Endothelial cell of umbilical vein (primary cell): ENCODE measurements around the gene PCDHB6. TPM values are rescaled to one million over a fixed set of nuclear protein-coding genes. Genes with fewer than 3 reads are reported as not detected.
"Not testable (repeated sequence)": the region's sequence is repeated elsewhere in the genome, so short reads cannot be mapped to it uniquely, and the experiment has no call there.

Experiments
- BruUV-seq: library from RNA; stranded (reverse); fragments of 400-500 nt; replicated peaks from 2 replicates; lab custom pipeline; 2021; lab: Mats Ljungman, UMichigan
- CTCF ChIA-PET: fragments of 300-600, 350-600 bp; sonication (Branson Sonifier 250); formaldehyde crosslinking; loops from one replicate; lab custom pipeline; 2021; ENCODE audit warnings: antibody characterized with exemption, inconsistent platforms; lab: Charles Lee
- POLR2A ChIA-PET: fragments of 300-600, 350-600 bp; sonication (Branson Sonifier 250); formaldehyde crosslinking; loops from one replicate; lab custom pipeline; 2021; ENCODE audit warnings: antibody characterized with exemption, inconsistent platforms; lab: Charles Lee
- DNase-seq: peaks from one replicate; pipeline ENCODE4 v3.0.0-alpha.2; 2011; ENCODE audit warnings: low read depth, low spot score
- FAIRE-seq: peaks from 2 replicates; lab custom pipeline; 2011; peaks lifted over from hg19 to GRCh38; lab: Jason Lieb, UNC
- H2AFZ ChIP-seq: 2 replicates; pipeline ENCODE4 v1.6.0; 2012; ENCODE audit warnings: low read depth, low read length, control low read depth, inconsistent platforms
- H3K27ac ChIP-seq: 2 replicates; pipeline ENCODE4 v1.5.1; 2011; ENCODE audit warnings: low read depth, mild to moderate bottlenecking, control low read depth, low read length, moderate library complexity; ENCODE audit not compliant: insufficient read depth
- H3K27me3 ChIP-seq, 2 experiments: 2 replicates each; pipeline versions ENCODE4 v1.6.0 to v1.6.1; 2011; ENCODE audit warnings: low read length in 2 of 2, mixed read lengths in 1 of 2; ENCODE audit not compliant: control insufficient read depth in 2 of 2, insufficient read depth in 2 of 2
- H3K36me3 ChIP-seq, 2 experiments: 2 replicates in 1 of 2; 3 replicates in 1 of 2; pipeline ENCODE4 v1.5.1; 2011; ENCODE audit warnings: low read length in 2 of 2, mild to moderate bottlenecking in 1 of 2, moderate library complexity in 1 of 2; ENCODE audit not compliant: control insufficient read depth in 2 of 2, insufficient read depth in 2 of 2; ENCODE audit errors: extremely low read depth in 1 of 2
- H3K4me1 ChIP-seq: 3 replicates; pipeline ENCODE4 v1.5.1; 2011; ENCODE audit warnings: mild to moderate bottlenecking, low read length; ENCODE audit not compliant: control insufficient read depth, insufficient read depth; ENCODE audit errors: extremely low read depth
- H3K4me2 ChIP-seq: 2 replicates; pipeline ENCODE4 v1.6.1; 2011; ENCODE audit warnings: low read length, control low read depth, mixed read lengths; ENCODE audit not compliant: insufficient read depth
- H3K4me3 ChIP-seq, 3 experiments: fragments of 200-600 bp in 1 of 3; sonication (generic), shearing (Covaris generic) in 1 of 3; replicated peaks in 1 of 3; 2 replicates each; pipeline ENCODE4 v1.5.1; 2011 to 2016; ENCODE audit warnings: control low read depth in 3 of 3, low read length in 3 of 3, mild to moderate bottlenecking in 2 of 3, inconsistent platforms in 1 of 3, low read depth in 1 of 3, moderate library complexity in 1 of 3; ENCODE audit not compliant: insufficient read depth in 1 of 3
- H3K79me2 ChIP-seq: 2 replicates; pipeline ENCODE4 v1.6.0; 2012; ENCODE audit warnings: low read length, inconsistent platforms; ENCODE audit not compliant: control insufficient read depth, insufficient read depth
- H3K9ac ChIP-seq: replicated peaks from 2 replicates; pipeline ENCODE3; 2011; ENCODE audit warnings: low read length, control low read depth; ENCODE audit not compliant: insufficient read depth; ENCODE audit errors: extremely low read depth
- H3K9me1 ChIP-seq: replicated peaks from 3 replicates; pipeline ENCODE4 v1.6.0; 2011; ENCODE audit warnings: mild to moderate bottlenecking, low read length; ENCODE audit not compliant: control insufficient read depth, insufficient read depth; ENCODE audit errors: extremely low read depth
- H3K9me3 ChIP-seq: replicated peaks from 2 replicates; pipeline ENCODE4 v1.5.1; 2012; ENCODE audit warnings: low read length, inconsistent platforms; ENCODE audit not compliant: control insufficient read depth, insufficient read depth
- H4K20me1 ChIP-seq: replicated peaks from 2 replicates; pipeline ENCODE3; 2011; ENCODE audit warnings: mild to moderate bottlenecking, low read length; ENCODE audit not compliant: control insufficient read depth, insufficient read depth; ENCODE audit errors: extremely low read depth
- EZH2 ChIP-seq: IDR thresholded peaks from 2 replicates; pipeline ENCODE4 v1.6.1; 2012; ENCODE audit warnings: borderline replicate concordance, low read depth, mild to moderate bottlenecking, moderate library complexity, low read length, inconsistent platforms; ENCODE audit not compliant: severe bottlenecking
- FOS ChIP-seq: IDR thresholded peaks from 2 replicates; pipeline ENCODE4 v1.6.1; 2011; ENCODE audit warnings: mild to moderate bottlenecking, low read length, moderate library complexity, borderline replicate concordance; ENCODE audit not compliant: insufficient read depth
- GATA2 ChIP-seq: IDR thresholded peaks from 2 replicates; pipeline ENCODE4 v1.7.0; 2011; ENCODE audit warnings: low read depth, mild to moderate bottlenecking, moderate library complexity, mixed read lengths, low read length; ENCODE audit not compliant: insufficient read length, insufficient read depth
- JUN ChIP-seq: IDR thresholded peaks from 2 replicates; pipeline ENCODE4 v1.6.1; 2011; ENCODE audit warnings: borderline replicate concordance, low read depth; ENCODE audit not compliant: insufficient read length, insufficient read depth
- POLR2A ChIP-seq: IDR thresholded peaks from 2 replicates; pipeline ENCODE4 v1.6.1; 2012; ENCODE audit warnings: low read depth, mild to moderate bottlenecking, control low read depth, low read length
- POLR2AphosphoS5 ChIP-seq: IDR thresholded peaks from 2 replicates; pipeline ENCODE4 v1.6.1; 2012; ENCODE audit warnings: low read depth, mild to moderate bottlenecking, control low read depth, low read length, moderate library complexity; ENCODE audit not compliant: insufficient read depth
- dilution Hi-C: fragments of 300-500 bp; cut with MboI; formaldehyde crosslinking; loops from one replicate; pipeline ENCODE4 v1.15.0; 2019; ENCODE audit warnings: low sequenced_read_pairs; ENCODE audit not compliant: extremely low pct_ligation_motif_present
- intact Hi-C: fragments of 100-400 bp; cut with micrococcal nuclease; formaldehyde crosslinking; loops from one replicate; pipeline ENCODE4 v1.10.0; 2022
- polyA plus RNA-seq, 4 experiments: library from polyadenylated mRNA; depleted of rRNA in 3 of 4; stranded (reverse) in 3 of 4; unstranded in 1 of 4; fragments of >200 nt; gene quantifications; 2 replicates each; pipeline versions ENCODE4 v1.2.1 to v1.2.3, GENCODE V29; 2011 to 2012; ENCODE audit warnings: missing spikeins in 1 of 4
- total RNA-seq: library from RNA; stranded (reverse); gene quantifications from 2 replicates; pipeline ENCODE4 v1.2.3, GENCODE V29; 2021

PCDHB6 gene
- total and polyA plus RNA-seq, 2 donors (not counting 3 experiments of a cell fraction or from before 2014, with no cell fraction given), result 0.04 TPM; not detected in 1

- H3K9ac ChIP-seq, CTCF ChIA-PET, H3K36me3 ChIP-seq, H3K79me2 ChIP-seq, H3K4me1 ChIP-seq, dilution Hi-C loops, H3K27ac ChIP-seq, H3K4me3 ChIP-seq, H4K20me1 ChIP-seq, intact Hi-C loops, H3K27me3 ChIP-seq, BruUV-seq, H3K9me3 ChIP-seq, FAIRE-seq, POLR2A ChIA-PET, H3K9me1 ChIP-seq, DNase-seq, H2AFZ ChIP-seq, H3K4me2 ChIP-seq: not testable (repeated sequence)
Measured at GRCh38 chr5:141179876-141180275, 30.0 kb downstream of the PCDHB6 start.

DNA sequence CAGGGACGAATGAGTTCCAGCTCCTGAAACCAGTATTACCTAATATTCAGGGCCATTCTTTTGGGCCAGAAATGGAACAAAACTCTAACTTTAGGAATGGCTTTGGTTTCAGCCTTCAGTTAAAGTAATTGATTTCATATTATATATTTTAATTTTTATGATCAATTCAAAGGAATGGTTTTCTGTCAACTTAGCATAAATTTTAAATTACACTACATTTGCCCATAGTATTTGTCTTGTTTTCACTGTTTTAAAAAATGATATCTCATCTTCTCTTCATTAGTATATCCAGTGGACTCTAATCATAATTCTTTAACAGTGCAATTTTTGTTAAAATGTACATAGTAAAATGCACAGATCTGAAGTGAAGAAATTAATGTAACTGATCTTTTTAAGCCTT, 30.5 kb downstream of the PCDHB6 start:
- TF ChIP-seq POLR2AphosphoS5, result no peak
- TF ChIP-seq GATA2, result no peak
- TF ChIP-seq EZH2, result no peak
- TF ChIP-seq JUN, result no peak
- no peak for TF ChIP-seq POLR2A
- no peak for TF ChIP-seq FOS
- intact Hi-C loops (no loop called here), dilution Hi-C loops (no loop called here)
- FAIRE-seq (no peak), DNase-seq (no peak)
- no peaks in the 10 kb centered on the region for H3K4me1 ChIP-seq
- no peaks in the 10 kb centered on the region for H3K36me3 ChIP-seq
- CTCF ChIA-PET, result no interaction called here
- BruUV-seq, result no TSS peak
- H3K4me3 ChIP-seq, result no peak overlapping the region
- no peaks in the 10 kb centered on the region for H3K27me3 ChIP-seq
- H3K27ac ChIP-seq, result no peak overlapping the region
- H3K9me1 ChIP-seq, result no peaks in the 10 kb centered on the region
- H3K79me2 ChIP-seq, result no peaks in the 10 kb centered on the region
- no peaks in the 10 kb centered on the region for H4K20me1 ChIP-seq
- POLR2A ChIA-PET, result no interaction called here
- H3K4me2 ChIP-seq, result no peak overlapping the region
- no peaks in the 10 kb centered on the region for H3K9me3 ChIP-seq
- no peak overlapping the region for H2AFZ ChIP-seq
- no peak overlapping the region for H3K9ac ChIP-seq
